B cell (primary cell): ENCODE data around the gene NMB.

Experiments used
- EZH2 ChIP-seq: IDR thresholded peaks from 2 replicates; pipeline ENCODE4 v1.6.1; 2012; ENCODE audit warnings: borderline replicate concordance, low read depth, mild to moderate bottlenecking, moderate library complexity, low read length; ENCODE audit not compliant: insufficient read depth, poor library complexity, severe bottlenecking
- TF ChIP-seq, protein P1 (sequence below): fragments of 200-600 bp; IDR thresholded peaks from one replicate; pipeline ENCODE4 v1.8.0; 2022; ENCODE audit warnings: antibody characterized with exemption, mild to moderate bottlenecking

GRCh38 chr15:84696757-84697156 lies 38.8 kb upstream of the NMB start:
- TF ChIP-seq, protein P1, sequence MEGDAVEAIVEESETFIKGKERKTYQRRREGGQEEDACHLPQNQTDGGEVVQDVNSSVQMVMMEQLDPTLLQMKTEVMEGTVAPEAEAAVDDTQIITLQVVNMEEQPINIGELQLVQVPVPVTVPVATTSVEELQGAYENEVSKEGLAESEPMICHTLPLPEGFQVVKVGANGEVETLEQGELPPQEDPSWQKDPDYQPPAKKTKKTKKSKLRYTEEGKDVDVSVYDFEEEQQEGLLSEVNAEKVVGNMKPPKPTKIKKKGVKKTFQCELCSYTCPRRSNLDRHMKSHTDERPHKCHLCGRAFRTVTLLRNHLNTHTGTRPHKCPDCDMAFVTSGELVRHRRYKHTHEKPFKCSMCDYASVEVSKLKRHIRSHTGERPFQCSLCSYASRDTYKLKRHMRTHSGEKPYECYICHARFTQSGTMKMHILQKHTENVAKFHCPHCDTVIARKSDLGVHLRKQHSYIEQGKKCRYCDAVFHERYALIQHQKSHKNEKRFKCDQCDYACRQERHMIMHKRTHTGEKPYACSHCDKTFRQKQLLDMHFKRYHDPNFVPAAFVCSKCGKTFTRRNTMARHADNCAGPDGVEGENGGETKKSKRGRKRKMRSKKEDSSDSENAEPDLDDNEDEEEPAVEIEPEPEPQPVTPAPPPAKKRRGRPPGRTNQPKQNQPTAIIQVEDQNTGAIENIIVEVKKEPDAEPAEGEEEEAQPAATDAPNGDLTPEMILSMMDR: no peak
- no peak for TF ChIP-seq EZH2
